Stimulated activated memory B cell treated with anti-CD40 and anti-IgM and Interleukin-4, amounts not matched to agents 10 μg/mL and 1 μg/mL and 100 μg/mL, for 72 hours (primary cell): Measurements from ENCODE around the gene GPR132.
"Not testable (repeated sequence)": the region's sequence is repeated elsewhere in the genome, so short reads cannot be mapped to it uniquely, and the experiment has no call there.

Experiments used
- ATAC-seq: fragments of 150-1000 bp; cut with Tn5 transposase; 2 replicates; pipeline ENCODE4 v1.10.0; 2021
- H3K27ac Mint-ChIP-seq: one replicate; pipeline ENCODE4 v1.8.0; 2022; ENCODE audit warnings: mild to moderate bottlenecking, mixed read lengths
- H3K27me3 Mint-ChIP-seq: one replicate; pipeline ENCODE4 v1.8.0; 2022; ENCODE audit warnings: mixed read lengths
- H3K36me3 Mint-ChIP-seq: one replicate; pipeline ENCODE4 v1.8.0; 2022; ENCODE audit warnings: mixed read lengths
- H3K4me1 Mint-ChIP-seq: one replicate; pipeline ENCODE4 v1.8.0; 2022; ENCODE audit warnings: mixed read lengths
- H3K4me3 Mint-ChIP-seq: one replicate; pipeline ENCODE4 v1.8.0; 2022; ENCODE audit warnings: mild to moderate bottlenecking, moderate library complexity, mixed read lengths
- H3K9me3 Mint-ChIP-seq: one replicate; pipeline ENCODE4 v1.8.0; 2022; ENCODE audit warnings: mixed read lengths

The GPR132 gene, protein sequence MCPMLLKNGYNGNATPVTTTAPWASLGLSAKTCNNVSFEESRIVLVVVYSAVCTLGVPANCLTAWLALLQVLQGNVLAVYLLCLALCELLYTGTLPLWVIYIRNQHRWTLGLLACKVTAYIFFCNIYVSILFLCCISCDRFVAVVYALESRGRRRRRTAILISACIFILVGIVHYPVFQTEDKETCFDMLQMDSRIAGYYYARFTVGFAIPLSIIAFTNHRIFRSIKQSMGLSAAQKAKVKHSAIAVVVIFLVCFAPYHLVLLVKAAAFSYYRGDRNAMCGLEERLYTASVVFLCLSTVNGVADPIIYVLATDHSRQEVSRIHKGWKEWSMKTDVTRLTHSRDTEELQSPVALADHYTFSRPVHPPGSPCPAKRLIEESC

DNA sequence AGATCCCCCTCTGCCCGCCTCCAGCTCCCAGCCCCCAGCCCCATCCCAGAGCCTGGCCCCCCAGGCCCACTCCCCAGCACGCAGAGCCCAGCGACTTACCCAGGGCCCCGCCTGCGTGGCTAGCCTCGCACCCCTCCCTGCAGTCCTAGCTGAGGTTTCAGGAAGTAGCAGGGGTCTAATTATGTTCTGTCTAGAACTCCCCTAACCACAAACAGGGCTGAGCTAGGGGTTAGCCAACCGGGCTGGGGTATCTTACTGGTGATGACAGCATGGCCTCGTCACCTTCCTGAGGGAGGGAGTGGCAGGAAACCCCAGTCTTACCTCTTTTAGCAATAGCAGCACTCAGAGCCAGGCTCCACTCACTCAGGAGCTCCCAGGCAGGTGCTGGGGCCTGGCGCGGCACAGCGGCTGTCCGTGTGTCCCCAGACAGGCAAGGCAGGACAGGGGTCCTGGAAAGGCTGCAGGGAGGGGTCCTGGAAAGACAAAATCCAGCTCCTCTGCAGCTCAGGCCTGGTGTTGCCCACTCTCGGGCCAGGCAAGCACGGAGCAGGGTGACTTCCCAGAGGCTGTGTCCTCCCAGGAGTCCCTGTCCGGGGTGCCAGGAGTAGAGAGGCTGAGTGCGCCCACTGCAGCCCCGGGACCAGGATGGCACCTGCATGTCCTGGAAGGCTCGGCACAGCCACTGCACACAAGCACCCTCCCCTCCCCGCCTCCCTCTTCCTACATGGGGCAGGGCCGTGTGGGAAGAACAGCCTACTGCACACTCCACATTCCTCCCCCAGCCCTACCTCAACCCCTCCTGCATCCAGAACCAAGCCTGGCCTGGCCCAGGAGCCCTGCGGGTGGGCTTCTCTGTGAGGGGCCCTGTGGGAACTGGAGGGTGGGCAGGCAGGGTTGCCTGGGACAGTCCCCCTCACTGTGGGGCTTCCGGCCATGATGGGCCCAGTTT, at the start of gene GPR132:
Gene GPR132 (minus strand): TSS at position 151 of the 949 bp plus-strand sequence. CDS start 10,010 bp downstream, outside the sequence.
- peaks cover 16% of the 10 kb centered on the region for H3K36me3 Mint-ChIP-seq
- no peaks in the 10 kb centered on the region for H3K9me3 Mint-ChIP-seq
- peak within 1 kb of the TSS; percentile 96 for H3K4me3 Mint-ChIP-seq
- H3K27me3 Mint-ChIP-seq = no peaks in the 10 kb centered on the region
- peaks cover 94% of the 10 kb centered on the region for H3K4me1 Mint-ChIP-seq
- peak; percentile 82 for ATAC-seq
- H3K27ac Mint-ChIP-seq = peak within 1 kb of the TSS; percentile 94

DNA sequence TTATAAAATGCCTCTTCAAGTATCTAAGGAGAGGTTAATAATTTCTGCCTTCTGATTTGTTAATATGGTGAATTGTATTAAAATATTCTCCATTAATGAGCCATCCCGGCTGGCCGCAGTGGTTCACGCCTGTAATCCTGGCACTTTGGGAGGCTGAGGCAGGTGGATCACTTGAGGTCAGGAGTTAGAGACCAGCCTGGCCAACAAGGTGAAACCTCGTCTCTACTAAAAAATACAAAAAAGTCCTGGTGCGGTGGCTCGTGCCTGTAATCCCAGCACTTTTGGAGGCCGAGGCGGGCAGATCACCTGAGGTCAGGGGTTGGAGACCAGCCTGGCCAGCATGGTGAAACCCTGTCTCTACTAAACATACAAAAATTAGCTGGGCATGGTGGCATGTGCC, 44.0 kb upstream of the GPR132 start:
- peaks cover 38% of the 10 kb centered on the region for H3K27me3 Mint-ChIP-seq
- not testable (repeated sequence) for H3K36me3 Mint-ChIP-seq, H3K9me3 Mint-ChIP-seq, ATAC-seq, H3K4me3 Mint-ChIP-seq, H3K4me1 Mint-ChIP-seq, H3K27ac Mint-ChIP-seq

DNA sequence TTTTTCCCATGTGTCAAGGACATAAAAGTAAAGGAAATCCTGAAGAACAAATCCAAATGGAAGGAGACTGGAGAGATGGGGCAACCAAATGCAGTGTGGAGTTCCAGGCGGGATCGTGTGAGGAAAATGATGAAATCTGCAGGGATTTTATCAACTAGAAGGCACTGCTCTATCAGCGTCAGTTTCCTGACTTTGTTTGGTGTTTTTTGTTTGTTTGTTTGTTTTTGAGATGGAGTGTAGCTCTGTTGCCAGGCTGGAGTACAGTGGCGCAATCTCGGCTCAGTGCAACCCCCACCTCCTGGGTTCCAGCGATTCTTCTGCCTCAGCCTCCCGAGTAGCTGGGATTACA, 43.3 kb upstream of the GPR132 start:
- no peak overlapping the region for H3K27ac Mint-ChIP-seq
- H3K27me3 Mint-ChIP-seq = peaks cover 46% of the 10 kb centered on the region
- peaks cover 4% of the 10 kb centered on the region for H3K9me3 Mint-ChIP-seq
- H3K4me1 Mint-ChIP-seq = peaks cover 7% of the 10 kb centered on the region
- no peak for ATAC-seq
- no peaks in the 10 kb centered on the region for H3K36me3 Mint-ChIP-seq
- H3K4me3 Mint-ChIP-seq = no peak overlapping the region

DNA sequence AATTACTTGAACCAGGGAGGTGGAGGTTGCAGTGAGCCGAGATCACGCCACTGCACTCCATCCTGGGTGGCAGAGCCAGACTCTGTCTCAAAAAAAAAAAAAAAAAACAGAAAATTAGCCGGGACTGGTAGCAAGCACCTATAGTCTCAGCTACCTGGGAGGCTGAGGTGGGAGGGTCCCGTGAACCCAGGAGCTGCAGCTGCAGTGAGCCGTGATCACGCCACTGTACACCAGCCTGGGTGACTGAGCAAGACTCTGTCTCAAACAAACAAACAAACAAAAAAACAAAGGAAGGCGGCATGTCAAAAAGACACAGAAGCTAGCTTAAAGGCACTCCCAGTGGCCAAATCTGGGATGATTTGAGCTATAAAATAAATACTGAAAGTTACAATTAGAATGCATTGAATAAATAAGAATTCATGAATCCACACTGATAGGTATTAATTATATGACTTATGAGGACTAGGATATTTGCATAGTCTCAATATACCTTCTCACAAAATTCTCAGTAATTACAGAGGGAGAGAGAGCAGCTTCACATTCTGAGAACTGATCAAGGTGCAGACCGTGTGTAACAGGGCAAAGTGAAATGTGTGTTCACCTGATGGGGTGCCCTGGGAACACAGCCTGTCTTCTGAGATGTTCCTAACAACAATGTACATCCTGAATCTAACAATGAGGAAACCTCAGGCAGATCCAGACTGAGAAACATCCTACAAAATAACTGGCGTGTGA, 42.7 kb upstream of the GPR132 start:
- H3K27ac Mint-ChIP-seq = no peak overlapping the region
- H3K36me3 Mint-ChIP-seq = no peaks in the 10 kb centered on the region
- H3K4me1 Mint-ChIP-seq = peaks cover 7% of the 10 kb centered on the region
- H3K27me3 Mint-ChIP-seq = peaks cover 51% of the 10 kb centered on the region
- ATAC-seq = no peak
- peaks cover 4% of the 10 kb centered on the region for H3K9me3 Mint-ChIP-seq
- no peak overlapping the region for H3K4me3 Mint-ChIP-seq

DNA sequence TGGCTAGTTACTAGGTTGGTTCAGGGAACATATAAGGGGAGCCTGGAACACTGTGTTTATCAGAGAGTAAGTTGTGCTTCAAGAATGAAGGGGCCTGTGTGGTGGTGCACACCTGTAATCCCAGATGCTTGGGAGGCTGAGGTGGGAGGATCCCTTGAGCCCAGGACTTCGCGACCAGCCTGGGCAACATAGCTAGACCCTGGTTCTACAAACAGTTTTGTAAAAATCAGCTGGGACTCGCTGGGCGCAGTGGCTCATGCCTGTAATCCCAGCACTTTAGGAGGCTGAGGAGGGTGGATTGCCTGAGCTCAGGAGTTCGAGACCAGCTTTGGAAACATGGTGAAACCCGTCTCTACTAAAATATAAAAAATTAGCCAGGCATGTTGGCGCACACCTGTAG, 42.1 kb upstream of the GPR132 start:
- H3K4me1 Mint-ChIP-seq = peaks cover 7% of the 10 kb centered on the region
- no peak for ATAC-seq
- no peaks in the 10 kb centered on the region for H3K36me3 Mint-ChIP-seq
- peaks cover 4% of the 10 kb centered on the region for H3K9me3 Mint-ChIP-seq
- H3K4me3 Mint-ChIP-seq = no peak overlapping the region
- peaks cover 57% of the 10 kb centered on the region for H3K27me3 Mint-ChIP-seq
- no peak overlapping the region for H3K27ac Mint-ChIP-seq

DNA sequence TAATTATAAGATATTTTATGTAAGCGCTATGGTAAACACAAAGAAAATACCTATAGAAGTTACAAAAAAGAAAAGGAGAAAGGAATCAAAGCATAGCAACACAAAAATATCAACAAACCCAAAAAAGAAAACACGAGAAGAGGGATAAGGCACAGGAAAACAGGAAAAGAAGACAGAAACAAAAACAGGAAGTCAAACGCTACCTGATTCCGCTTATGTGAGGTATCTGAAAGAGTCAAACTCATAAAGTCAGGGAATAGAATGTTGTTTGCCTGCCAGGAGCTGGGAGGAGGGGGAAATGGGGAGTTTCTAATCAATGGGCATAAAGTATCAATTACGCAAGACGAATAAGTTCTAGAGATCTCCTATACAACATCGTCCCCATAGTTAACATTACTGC, 39.9 kb upstream of the GPR132 start:
- H3K27ac Mint-ChIP-seq = no peak overlapping the region

DNA sequence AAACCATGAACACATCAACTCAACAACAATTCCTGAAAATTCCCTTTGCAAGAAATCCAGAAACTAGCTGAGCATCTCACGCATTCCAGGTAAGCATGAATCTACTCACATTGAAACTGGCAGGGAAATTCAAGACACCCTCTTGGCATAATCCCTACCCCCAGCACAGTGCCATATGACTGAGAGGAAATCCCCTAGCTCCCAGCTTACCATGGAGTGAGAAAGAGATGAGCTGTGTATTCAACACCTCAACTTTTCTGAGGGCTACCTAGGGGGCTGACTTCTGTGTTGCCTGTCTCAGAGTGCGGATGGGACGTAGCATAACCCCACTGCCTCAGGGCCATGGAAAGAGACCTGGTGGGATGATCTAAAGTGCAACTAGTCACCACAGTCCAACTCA, 37.7 kb upstream of the GPR132 start:
- peaks cover 90% of the 10 kb centered on the region for H3K27me3 Mint-ChIP-seq
- no peak for ATAC-seq

More for the DNA sequence above, 39.9 kb upstream of the GPR132 start:
- H3K4me3 Mint-ChIP-seq = no peak overlapping the region
- no peak for ATAC-seq
- H3K4me1 Mint-ChIP-seq = peaks cover 7% of the 10 kb centered on the region
- H3K27me3 Mint-ChIP-seq = peaks cover 78% of the 10 kb centered on the region
- peaks cover 4% of the 10 kb centered on the region for H3K9me3 Mint-ChIP-seq
- H3K36me3 Mint-ChIP-seq = no peaks in the 10 kb centered on the region

DNA sequence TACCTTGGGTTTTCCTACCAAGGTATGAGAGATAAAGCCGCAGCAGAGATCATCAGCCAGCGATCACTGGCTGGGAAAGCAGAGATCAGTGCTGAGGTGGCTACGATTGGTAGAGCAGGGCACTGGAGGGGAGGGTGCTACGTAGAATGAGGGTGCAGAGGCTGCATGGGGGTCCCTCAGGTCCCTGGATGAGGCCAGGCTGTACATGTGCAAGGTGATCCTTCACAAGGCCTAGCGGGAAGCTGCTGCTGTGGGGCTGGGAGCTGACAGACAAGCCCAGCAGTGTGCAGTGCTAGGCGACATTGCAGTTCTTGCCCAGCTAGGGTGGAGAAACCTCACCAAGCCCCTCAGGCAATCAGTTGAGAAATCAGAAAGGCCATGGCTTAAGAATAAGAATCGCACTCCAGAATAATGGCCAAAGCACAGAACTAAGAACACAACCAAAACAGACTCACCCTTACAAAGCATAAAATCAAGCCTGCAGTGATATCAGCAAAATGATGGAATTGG, 37.2 kb upstream of the GPR132 start:
- H3K27ac Mint-ChIP-seq = no peak overlapping the region

More for the DNA sequence above, 37.7 kb upstream of the GPR132 start:
- no peak overlapping the region for H3K4me3 Mint-ChIP-seq
- peaks cover 6% of the 10 kb centered on the region for H3K36me3 Mint-ChIP-seq
- peaks cover 12% of the 10 kb centered on the region for H3K4me1 Mint-ChIP-seq
- H3K27ac Mint-ChIP-seq = no peak overlapping the region
- H3K9me3 Mint-ChIP-seq = peaks cover 7% of the 10 kb centered on the region

DNA sequence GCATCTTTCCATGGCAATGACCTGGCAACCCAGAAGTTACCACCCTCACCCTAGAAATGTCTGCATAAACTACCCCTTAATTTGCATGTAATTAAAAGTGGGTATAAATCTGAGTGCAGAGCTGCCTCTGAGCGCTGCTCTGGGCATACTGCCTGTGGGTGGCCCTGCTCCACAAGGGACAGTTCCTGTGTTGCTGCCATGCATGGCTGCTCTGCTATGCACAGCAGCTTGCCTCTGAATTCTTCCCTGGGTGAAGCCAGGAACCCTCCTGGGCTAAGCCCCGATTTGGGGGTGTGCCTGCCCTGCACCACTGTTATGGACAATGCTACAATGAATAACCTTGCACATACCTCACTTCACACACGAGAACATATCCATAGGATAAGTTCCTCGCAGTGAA, 35.7 kb upstream of the GPR132 start:
- Mint-ChIP-seq H3K4me1 (peaks cover 12% of the 10 kb centered on the region), H3K4me3 (no peak overlapping the region), H3K36me3 (peaks cover 6% of the 10 kb centered on the region), H3K9me3 (peaks cover 7% of the 10 kb centered on the region), H3K27ac (no peak overlapping the region), H3K27me3 (peaks cover 90% of the 10 kb centered on the region)
- ATAC-seq = no peak

More for the DNA sequence above, 37.2 kb upstream of the GPR132 start:
- Mint-ChIP-seq H3K9me3 (peaks cover 7% of the 10 kb centered on the region), H3K36me3 (peaks cover 6% of the 10 kb centered on the region), H3K4me1 (peaks cover 12% of the 10 kb centered on the region), H3K27me3 (peaks cover 91% of the 10 kb centered on the region), H3K4me3 (no peak overlapping the region)
- no peak for ATAC-seq

DNA sequence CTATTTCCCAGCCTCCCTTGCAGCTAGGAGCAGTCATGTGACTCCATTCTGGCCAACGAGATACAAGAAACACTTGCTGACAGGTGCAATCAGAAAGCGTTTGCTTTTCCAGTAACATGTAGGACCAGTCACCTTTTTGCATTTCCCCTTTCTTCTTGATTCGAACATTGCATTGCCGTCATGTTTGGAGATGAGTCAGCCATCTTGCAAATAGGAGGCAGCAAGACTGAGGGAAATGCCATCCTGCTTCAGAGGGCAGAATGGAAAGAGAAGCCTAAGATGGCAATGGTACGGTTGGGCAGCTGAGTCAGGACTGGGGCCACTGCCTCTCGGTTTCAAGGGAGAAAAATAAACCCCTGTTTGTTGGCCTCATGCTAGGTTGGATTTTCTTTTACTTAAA, 34.5 kb upstream of the GPR132 start:
- Mint-ChIP-seq H3K27me3 (peaks cover 82% of the 10 kb centered on the region), H3K4me1 (peaks cover 6% of the 10 kb centered on the region), H3K27ac (no peak overlapping the region), H3K9me3 (peaks cover 7% of the 10 kb centered on the region), H3K4me3 (no peak overlapping the region), H3K36me3 (peaks cover 6% of the 10 kb centered on the region)
- ATAC-seq = no peak

DNA sequence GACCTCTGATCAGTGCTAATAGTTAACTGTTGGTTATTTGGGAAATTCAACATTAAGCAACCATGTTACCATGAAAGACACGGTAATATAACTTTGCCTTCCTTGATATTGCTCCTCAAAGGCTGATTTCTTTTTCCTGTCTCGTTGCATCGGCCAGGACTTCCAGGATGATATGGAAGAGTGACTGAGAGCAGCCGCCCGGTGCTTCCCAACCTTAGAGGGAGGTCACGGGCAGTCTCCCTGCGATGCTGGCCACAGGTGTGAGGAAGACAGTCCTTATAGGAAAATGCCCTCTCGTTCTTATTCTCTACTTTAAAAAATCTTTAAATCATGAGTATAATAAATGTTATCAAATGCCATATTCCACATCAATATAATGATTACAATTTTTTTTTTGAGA, 33.1 kb upstream of the GPR132 start:
- no peak for ATAC-seq
- H3K27ac Mint-ChIP-seq = no peak overlapping the region
- H3K36me3 Mint-ChIP-seq = peaks cover 6% of the 10 kb centered on the region
- peaks cover 3% of the 10 kb centered on the region for H3K9me3 Mint-ChIP-seq
- H3K27me3 Mint-ChIP-seq = peaks cover 70% of the 10 kb centered on the region
- H3K4me3 Mint-ChIP-seq = no peak overlapping the region
- peaks cover 19% of the 10 kb centered on the region for H3K4me1 Mint-ChIP-seq

DNA sequence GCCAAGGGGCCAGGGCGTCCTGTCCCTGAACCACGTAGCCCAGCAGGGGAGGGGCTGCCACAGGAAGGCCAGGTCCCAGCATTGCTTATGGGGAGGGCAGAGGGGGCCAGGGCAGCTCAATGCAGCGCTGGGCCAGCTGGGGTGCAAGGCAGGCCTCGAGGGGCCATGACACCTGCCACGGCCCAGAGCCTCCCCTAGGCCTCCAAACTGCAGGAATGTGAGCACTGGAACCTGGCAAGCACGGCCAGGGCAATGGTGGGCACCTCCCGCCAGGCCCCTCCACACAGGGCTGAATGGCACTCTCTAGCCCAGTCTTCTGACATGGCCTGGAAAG, 32.5 kb upstream of the GPR132 start:
- Mint-ChIP-seq H3K4me1 (peaks cover 22% of the 10 kb centered on the region), H3K4me3 (no peak overlapping the region), H3K9me3 (peaks cover 3% of the 10 kb centered on the region), H3K27me3 (peaks cover 65% of the 10 kb centered on the region), H3K36me3 (peaks cover 6% of the 10 kb centered on the region), H3K27ac (no peak overlapping the region)
- no peak for ATAC-seq

DNA sequence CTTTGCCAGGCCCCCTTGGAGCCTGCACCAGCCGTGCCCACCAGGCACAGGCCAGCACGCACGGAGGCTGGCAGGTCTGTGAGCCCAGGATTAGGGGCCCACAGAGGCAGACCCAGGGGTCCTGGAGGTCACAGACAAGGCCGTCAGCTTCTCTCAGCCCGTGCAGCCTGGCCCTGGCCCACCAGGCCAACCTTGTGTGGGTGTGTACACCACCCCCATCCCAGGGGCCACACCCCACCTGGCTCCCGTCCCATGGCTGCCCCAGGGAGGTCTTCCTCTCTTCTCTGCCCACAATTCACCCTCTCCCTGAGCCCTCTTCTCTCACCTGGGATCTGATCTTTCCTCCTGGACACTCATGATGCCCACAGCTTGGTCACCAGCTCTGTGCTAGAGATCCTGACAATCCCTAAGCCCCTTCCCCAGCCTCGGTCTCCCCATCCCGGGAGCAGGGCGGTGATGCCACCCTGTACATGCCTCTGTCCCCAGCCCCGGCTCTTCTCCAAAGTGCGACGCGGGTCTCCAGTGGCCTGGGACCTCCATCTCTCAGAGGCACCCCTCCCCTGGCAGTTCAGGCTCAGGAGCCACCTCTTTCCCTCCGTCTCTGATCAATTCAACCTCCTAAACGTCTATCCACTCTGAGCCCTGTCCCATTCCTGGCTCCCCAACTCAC, 31.1 kb upstream of the GPR132 start:
- H3K27ac Mint-ChIP-seq = no peak overlapping the region
- no peak overlapping the region for H3K4me3 Mint-ChIP-seq
- peaks cover 52% of the 10 kb centered on the region for H3K27me3 Mint-ChIP-seq
- H3K9me3 Mint-ChIP-seq = peaks cover 3% of the 10 kb centered on the region
- H3K4me1 Mint-ChIP-seq = peaks cover 30% of the 10 kb centered on the region
- no peak for ATAC-seq
- peaks cover 6% of the 10 kb centered on the region for H3K36me3 Mint-ChIP-seq

DNA sequence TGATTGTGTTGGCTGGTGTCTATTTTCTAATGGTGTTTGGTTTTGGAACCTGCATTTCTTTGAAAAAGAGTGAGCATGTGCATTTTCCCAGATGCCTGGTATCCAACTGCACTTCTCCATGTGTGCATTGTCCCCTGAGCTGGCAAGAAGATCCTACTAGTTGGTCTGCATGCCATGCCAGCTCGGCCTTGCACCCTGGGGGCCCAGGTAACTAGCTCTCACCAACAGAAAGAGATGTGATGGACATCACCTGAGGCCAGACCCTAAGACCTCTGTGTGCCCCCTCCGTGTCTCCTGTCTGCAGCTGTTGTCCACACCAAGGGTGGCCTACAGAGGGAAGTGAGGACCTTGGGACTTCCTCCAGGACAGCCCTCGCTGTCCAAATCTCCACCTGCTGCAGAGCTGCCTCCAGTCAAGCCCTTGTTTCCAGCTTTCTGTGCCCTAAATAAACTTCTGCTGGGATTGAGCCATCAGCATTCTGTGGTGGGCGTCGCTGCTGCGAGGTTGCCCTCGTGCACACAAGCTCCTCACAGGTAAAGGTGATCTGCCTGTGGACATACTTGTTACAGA, 30.1 kb upstream of the GPR132 start:
- Mint-ChIP-seq H3K36me3 (peaks cover 6% of the 10 kb centered on the region), H3K27me3 (peaks cover 41% of the 10 kb centered on the region), H3K27ac (no peak overlapping the region), H3K4me3 (no peak overlapping the region), H3K9me3 (peaks cover 3% of the 10 kb centered on the region), H3K4me1 (peaks cover 35% of the 10 kb centered on the region)
- no peak for ATAC-seq
